ENCODE results near the gene ONECUT2.

GRCh38 chr18:57437402-57437765 is 2.2 kb downstream of the ONECUT2 start:
- TF ChIP-seq POLR2A (IDR thresholded peaks at IDR 0.05; ENCODE audit: low read length) (no peak), GATA1 (IDR thresholded peaks at IDR 0.05; ENCODE audit: low read depth, low read length) (no peak)

Measured in erythroblast (primary cell).